Measurements from ENCODE around the gene VPS25. TPM values are rescaled to one million over a fixed set of nuclear protein-coding genes. Genes with fewer than 3 reads are reported as not detected.

The VPS25 gene
- total RNA-seq, 2 donors from 2014 or later: 18.5 to 24.2 TPM

DNA sequence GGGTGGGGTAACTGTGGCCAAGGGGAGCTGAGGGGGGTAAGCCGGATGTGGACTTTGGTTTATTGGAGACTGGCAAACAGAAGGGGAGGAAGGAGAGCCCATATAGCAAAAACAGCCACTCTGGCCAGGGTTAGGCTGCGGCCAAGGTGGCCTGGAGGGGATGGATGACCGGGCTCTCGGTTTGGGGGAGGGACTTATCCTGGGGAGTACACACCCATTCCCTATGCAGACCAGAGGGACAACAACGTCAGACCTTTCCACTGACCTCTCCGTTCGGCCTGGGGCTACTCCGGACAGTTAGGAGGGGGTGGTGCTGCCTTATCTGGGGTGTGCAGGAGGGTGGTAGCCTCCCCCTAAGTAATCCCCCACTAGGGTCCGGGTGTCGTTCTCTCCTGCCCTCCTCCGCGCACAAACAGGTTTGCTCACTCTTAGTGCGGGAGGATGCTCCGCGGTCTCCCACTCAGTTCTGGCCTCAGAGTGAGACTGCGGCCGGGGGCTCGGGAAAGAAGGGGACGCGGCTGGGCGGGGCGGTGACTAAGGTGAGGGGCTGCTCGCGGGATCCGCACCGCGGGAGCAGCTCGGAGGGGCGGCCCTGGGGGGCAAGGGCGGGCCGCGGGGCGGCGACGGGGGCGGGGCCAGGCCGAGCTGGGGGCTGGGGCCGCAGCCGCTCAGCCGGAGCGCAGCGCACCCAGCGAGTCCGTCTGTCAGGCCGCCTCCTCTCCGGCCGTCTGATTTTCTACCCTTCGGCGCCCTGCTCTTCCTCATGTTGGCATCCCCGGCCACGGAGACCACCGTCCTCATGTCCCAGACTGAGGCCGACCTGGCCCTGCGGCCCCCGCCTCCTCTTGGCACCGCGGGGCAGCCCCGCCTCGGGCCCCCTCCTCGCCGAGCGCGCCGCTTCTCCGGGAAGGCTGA, 6.9 kb downstream of the VPS25 start, which contains the start of gene WNK4:
Gene WNK4, plus strand, starts transcription at position 675 of the 915 bp plus-strand sequence. Its CDS starts 89 bp downstream, at position 764.
- no peak for DNase-seq (ENCODE audit: low spot score)
- H3K27me3 ChIP-seq (replicated peaks; ENCODE audit: insufficient read depth): peaks cover 9% of the 10 kb centered on the region
- H3K27ac ChIP-seq: no peak within 1 kb of the TSS

DNA sequence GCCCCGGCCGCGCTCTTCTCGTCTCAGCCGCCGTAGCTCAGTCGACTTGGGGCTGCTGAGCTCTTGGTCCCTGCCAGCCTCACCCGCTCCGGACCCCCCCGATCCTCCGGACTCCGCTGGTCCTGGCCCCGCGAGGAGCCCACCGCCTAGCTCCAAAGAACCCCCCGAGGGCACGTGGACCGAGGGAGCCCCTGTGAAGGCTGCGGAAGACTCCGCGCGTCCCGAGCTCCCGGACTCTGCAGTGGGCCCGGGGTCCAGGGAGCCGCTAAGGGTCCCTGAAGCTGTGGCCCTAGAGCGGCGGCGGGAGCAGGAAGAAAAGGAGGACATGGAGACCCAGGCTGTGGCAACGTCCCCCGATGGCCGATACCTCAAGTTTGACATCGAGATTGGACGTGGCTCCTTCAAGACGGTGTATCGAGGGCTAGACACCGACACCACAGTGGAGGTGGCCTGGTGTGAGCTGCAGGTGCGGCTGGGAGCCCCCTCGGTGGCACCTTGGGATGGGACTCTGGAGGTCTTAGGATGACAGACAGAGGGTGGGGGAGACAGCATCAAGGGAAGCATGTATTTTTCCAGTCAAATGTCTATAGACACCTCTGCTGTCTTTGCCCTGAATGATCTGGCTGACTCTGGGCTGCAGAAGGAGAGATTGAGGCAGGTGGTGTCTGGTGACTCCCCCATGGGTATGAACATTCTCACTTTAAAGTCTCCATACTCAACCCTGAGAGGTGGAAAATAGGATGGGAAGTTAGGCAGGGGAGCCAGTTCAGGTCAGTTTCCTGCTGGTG, 7.8 kb downstream of the VPS25 start:
- Histone ChIP-seq H3K27me3 (replicated peaks; ENCODE audit: insufficient read depth) (peaks cover 9% of the 10 kb centered on the region), H3K4me3 (peak overlapping the region; percentile 50), H3K4me1 (ENCODE audit: control insufficient read depth in 1 of 2, low read depth in 2 of 2) (peaks cover 3 to 21% of the 10 kb centered on the region in 2 donors), H3K27ac (no peak overlapping the region), H3K9me3 (no peaks in the 10 kb centered on the region), H3K36me3 (peaks cover 31% of the 10 kb centered on the region)
- TF ChIP-seq, protein P1, sequence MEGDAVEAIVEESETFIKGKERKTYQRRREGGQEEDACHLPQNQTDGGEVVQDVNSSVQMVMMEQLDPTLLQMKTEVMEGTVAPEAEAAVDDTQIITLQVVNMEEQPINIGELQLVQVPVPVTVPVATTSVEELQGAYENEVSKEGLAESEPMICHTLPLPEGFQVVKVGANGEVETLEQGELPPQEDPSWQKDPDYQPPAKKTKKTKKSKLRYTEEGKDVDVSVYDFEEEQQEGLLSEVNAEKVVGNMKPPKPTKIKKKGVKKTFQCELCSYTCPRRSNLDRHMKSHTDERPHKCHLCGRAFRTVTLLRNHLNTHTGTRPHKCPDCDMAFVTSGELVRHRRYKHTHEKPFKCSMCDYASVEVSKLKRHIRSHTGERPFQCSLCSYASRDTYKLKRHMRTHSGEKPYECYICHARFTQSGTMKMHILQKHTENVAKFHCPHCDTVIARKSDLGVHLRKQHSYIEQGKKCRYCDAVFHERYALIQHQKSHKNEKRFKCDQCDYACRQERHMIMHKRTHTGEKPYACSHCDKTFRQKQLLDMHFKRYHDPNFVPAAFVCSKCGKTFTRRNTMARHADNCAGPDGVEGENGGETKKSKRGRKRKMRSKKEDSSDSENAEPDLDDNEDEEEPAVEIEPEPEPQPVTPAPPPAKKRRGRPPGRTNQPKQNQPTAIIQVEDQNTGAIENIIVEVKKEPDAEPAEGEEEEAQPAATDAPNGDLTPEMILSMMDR (IDR thresholded peaks at IDR 0.05): no peak
- ATAC-seq (ENCODE audit: insufficient number of reproducible peaks, low FRiP score, low read depth) (no peak), DNase-seq (ENCODE audit: low spot score) (no peak)

More for the DNA sequence above, 6.9 kb downstream of the VPS25 start, which contains the start of gene WNK4:
- no peaks in the 10 kb centered on the region for H3K9me3 ChIP-seq
- no peak for ATAC-seq (ENCODE audit: insufficient number of reproducible peaks, low FRiP score, low read depth)
- TF ChIP-seq, protein P1 (IDR thresholded peaks at IDR 0.05): no peak
- H3K4me1 ChIP-seq (ENCODE audit: control insufficient read depth in 1 of 2, low read depth in 2 of 2): peaks cover 3 to 19% of the 10 kb centered on the region in 2 donors
- peaks cover 38% of the 10 kb centered on the region for H3K36me3 ChIP-seq
- peak within 1 kb of the TSS; percentile 50 for H3K4me3 ChIP-seq

DNA sequence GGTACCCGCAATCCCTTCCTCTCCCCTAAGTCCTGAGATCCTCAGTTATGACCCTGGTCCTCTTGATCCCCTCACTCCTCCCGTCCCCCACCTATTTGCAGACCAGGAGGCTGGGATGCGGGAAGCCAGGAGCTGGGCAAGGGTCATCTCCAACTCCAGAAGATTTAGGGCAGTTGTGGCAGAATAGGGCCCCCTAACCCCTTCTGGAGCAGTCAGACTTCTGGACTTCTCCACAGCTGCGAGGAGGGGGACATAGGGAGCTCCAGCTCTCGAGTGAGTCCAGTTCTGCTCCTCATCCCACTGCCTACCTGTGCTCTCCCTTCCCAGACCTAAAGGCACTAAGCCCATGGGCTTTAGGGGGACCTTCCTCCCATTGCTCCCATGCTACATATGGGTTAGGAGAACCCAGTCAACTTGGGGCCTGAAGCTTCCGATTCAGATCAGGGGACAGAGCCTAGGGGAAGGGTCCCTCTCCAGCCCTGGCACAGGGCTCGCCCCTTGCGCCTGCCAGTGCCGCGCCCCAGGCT, 8.5 kb downstream of the VPS25 start:
- peaks cover 26% of the 10 kb centered on the region for H3K36me3 ChIP-seq
- H3K27ac ChIP-seq: no peak overlapping the region
- no peak overlapping the region for H3K4me3 ChIP-seq

DNA sequence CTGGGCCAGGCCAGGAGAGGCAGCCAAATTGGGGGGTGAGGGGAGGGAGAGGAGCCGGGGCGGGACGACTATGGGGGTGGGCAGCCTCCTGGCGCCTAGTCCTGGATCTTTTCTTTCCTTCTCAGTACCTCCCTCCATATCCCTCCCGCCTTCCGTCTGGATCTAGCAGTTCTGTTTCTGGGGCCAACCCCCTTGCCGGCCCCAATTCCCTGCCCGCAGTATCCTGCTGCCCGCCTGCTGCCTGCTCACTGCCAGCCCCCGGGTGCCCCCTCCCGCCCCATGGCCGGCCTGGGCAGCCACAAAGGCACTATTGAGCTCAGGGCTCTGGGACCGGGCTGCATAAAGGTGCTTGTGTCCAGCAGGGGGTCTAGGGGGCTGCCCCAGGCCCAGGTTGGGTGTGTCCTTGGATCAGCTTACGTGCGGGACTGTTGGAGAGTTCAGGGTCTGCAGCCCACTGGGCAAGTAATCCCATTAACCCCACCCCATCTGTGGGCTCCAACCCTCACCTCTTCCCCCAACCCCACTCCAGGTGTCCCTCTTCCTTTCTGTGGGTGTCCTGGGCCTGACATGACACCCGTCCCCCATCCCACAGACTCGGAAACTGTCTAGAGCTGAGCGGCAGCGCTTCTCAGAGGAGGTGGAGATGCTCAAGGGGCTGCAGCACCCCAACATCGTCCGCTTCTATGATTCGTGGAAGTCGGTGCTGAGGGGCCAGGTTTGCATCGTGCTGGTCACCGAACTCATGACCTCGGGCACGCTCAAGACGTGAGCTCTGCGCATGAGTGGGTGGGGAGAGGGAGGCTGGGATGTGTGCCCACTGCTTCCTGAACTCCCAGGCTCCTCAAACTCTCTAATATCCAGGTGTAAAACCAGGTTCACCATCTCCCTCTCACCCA, 9.2 kb downstream of the VPS25 start:
- DNase-seq (ENCODE audit: low spot score) (no peak), ATAC-seq (ENCODE audit: insufficient number of reproducible peaks, low FRiP score, low read depth) (no peak)
- H3K27me3 ChIP-seq (replicated peaks; ENCODE audit: insufficient read depth): peaks cover 9% of the 10 kb centered on the region
- H3K4me1 ChIP-seq (ENCODE audit: control insufficient read depth in 1 of 2, low read depth in 2 of 2): peaks cover 3 to 21% of the 10 kb centered on the region in 2 donors
- H3K4me3 ChIP-seq: no peak overlapping the region
- H3K9me3 ChIP-seq: no peaks in the 10 kb centered on the region
- no peak overlapping the region for H3K27ac ChIP-seq
- TF ChIP-seq, protein P1 (IDR thresholded peaks at IDR 0.05): no peak
- peaks cover 20% of the 10 kb centered on the region for H3K36me3 ChIP-seq

More for the DNA sequence above, 8.5 kb downstream of the VPS25 start:
- TF ChIP-seq, protein P1 (IDR thresholded peaks at IDR 0.05): no peak
- no peak for DNase-seq (ENCODE audit: low spot score)
- peaks cover 3 to 21% of the 10 kb centered on the region in 2 donors for H3K4me1 ChIP-seq (ENCODE audit: control insufficient read depth in 1 of 2, low read depth in 2 of 2)
- ATAC-seq (ENCODE audit: insufficient number of reproducible peaks, low FRiP score, low read depth): no peak
- H3K27me3 ChIP-seq (replicated peaks; ENCODE audit: insufficient read depth): peaks cover 9% of the 10 kb centered on the region
- H3K9me3 ChIP-seq: no peaks in the 10 kb centered on the region

All from thoracic aorta (tissue), 2 donors.